GM12875 (cell line): ENCODE data around the gene KCNMA1.

Experiments used
- H3K4me3 ChIP-seq: one replicate; pipeline ENCODE4 v1.5.1; 2011; ENCODE audit warnings: low read depth, low read length, control low read depth
- CTCF ChIP-seq: IDR thresholded peaks from 2 replicates; pipeline ENCODE4 v1.5.1; 2011; ENCODE audit warnings: low read depth, mild to moderate bottlenecking, control low read depth, inconsistent platforms, low read length, moderate library complexity, borderline replicate concordance; ENCODE audit not compliant: insufficient read depth

Gene KCNMA1

GRCh38 chr10:77377034-77377433, 260.6 kb downstream of the KCNMA1 start:
- no peak for TF ChIP-seq CTCF
- no peak overlapping the region for H3K4me3 ChIP-seq

- no peak overlapping the region for H3K4me3 ChIP-seq
- TF ChIP-seq CTCF = no peak
These were observed 263.4 kb downstream of the KCNMA1 start for GRCh38 chr10:77374189-77374656.

- H3K4me3 ChIP-seq = no peak overlapping the region
- TF ChIP-seq CTCF = no peak
These were observed 265.5 kb downstream of the KCNMA1 start for GRCh38 chr10:77371848-77372799.

- TF ChIP-seq CTCF = no peak
- H3K4me3 ChIP-seq = no peak overlapping the region
These were observed 266.2 kb downstream of the KCNMA1 start for GRCh38 chr10:77371421-77371820.

GRCh38 chr10:77368006-77368405, 269.6 kb downstream of the KCNMA1 start:
- H3K4me3 ChIP-seq = no peak overlapping the region
- no peak for TF ChIP-seq CTCF

GRCh38 chr10:77363210-77363609, 274.4 kb downstream of the KCNMA1 start:
- no peak overlapping the region for H3K4me3 ChIP-seq
- no peak for TF ChIP-seq CTCF

- H3K4me3 ChIP-seq = no peak overlapping the region
- TF ChIP-seq CTCF = no peak
These were observed 275.8 kb downstream of the KCNMA1 start for GRCh38 chr10:77361831-77362230.
